ENCODE data around the gene ZC3H12D.

GRCh38 chr6:149463781-149464180 lies 21.0 kb downstream of the ZC3H12D start:
- TF ChIP-seq CTCF (conservative IDR thresholded peaks at IDR 0.05; ENCODE audit: low read length) (no peak), EZH2phosphoT487 (IDR thresholded peaks at IDR 0.05; ENCODE audit: borderline replicate concordance) (no peak)
